Mucosa of stomach (tissue), 1 donor: ENCODE data around the gene RGMB.

Experiments used
- H3K27me3 ChIP-seq: one replicate; pipeline ENCODE4 v1.7.0; 2013; ENCODE audit warnings: mild to moderate bottlenecking, low read length; ENCODE audit not compliant: control insufficient read depth, insufficient read depth
- H3K36me3 ChIP-seq: one replicate; pipeline ENCODE4 v1.7.0; 2013; ENCODE audit warnings: low read length; ENCODE audit not compliant: control insufficient read depth, insufficient read depth
- H3K4me1 ChIP-seq: one replicate; pipeline ENCODE4 v1.7.0; 2013; ENCODE audit warnings: mild to moderate bottlenecking, low read length; ENCODE audit not compliant: control insufficient read depth, insufficient read depth
- H3K4me3 ChIP-seq: one replicate; pipeline ENCODE4 v1.7.0; 2013; ENCODE audit warnings: low read length
- H3K9ac ChIP-seq: one replicate; pipeline ENCODE4 v1.7.0; 2013; ENCODE audit warnings: mild to moderate bottlenecking, low read length, moderate library complexity
- H3K9me3 ChIP-seq: one replicate; pipeline ENCODE4 v1.7.0; 2013; ENCODE audit warnings: mild to moderate bottlenecking, low read length, moderate library complexity; ENCODE audit not compliant: control insufficient read depth
- donor health status: Pancreatic carcinoma.

The RGMB gene

DNA sequence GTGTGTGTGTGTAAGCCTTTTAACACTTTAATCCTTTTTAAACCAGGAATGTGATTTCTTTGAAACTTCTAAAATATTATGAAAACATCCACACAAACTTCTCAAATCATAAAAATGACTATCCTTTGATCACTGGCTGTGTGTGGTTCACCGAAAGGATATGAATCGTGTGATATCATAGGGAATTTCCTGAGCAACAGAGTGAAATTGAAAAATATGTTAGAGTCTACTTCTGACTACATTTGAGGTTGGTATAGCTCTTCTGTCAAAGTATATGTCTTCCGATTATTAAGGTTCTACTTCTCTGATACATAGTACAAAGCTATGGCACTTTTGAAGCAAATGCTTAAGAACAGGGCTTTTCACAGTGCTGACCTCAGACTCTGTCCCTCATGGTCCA is 40.3 kb downstream of the RGMB start:
- no peaks in the 10 kb centered on the region for H3K27me3 ChIP-seq
- no peak overlapping the region for H3K4me3 ChIP-seq
- H3K9ac ChIP-seq: no peak overlapping the region
- peaks cover 5% of the 10 kb centered on the region for H3K4me1 ChIP-seq
- H3K9me3 ChIP-seq: no peaks in the 10 kb centered on the region
- H3K36me3 ChIP-seq: no peaks in the 10 kb centered on the region

DNA sequence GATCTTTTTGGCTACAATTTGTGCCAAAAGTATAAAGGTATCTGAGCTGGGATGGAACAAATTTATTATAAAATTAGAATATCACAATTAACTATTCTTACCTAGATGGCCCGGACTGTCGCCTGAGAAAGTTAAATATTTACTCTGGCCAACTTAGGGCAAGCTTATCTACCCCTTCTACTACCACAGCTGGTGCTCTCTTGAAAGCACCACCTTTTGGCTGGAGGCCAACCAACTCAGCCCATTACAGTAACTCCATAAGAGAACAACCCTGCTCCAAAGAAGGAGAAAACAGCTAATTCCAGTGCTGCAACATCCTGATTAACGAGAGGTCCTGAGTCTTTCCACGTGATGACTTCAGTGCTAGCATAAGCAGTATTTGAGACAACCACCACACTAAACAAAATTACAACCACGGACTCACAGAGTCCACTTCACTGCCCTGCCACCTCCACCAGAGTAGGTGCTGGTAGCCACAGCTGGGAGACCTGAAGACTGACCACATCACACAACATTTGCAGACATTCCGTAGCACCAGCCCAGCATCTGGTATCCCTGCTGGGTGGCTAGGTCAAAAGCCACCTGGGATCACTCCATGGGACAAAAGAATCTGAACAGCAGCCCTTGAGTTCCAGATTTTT is 43.2 kb downstream of the RGMB start:
- Histone ChIP-seq H3K9ac (no peak overlapping the region), H3K27me3 (no peaks in the 10 kb centered on the region), H3K9me3 (no peaks in the 10 kb centered on the region), H3K4me1 (peaks cover 5% of the 10 kb centered on the region), H3K4me3 (no peak overlapping the region), H3K36me3 (no peaks in the 10 kb centered on the region)

DNA sequence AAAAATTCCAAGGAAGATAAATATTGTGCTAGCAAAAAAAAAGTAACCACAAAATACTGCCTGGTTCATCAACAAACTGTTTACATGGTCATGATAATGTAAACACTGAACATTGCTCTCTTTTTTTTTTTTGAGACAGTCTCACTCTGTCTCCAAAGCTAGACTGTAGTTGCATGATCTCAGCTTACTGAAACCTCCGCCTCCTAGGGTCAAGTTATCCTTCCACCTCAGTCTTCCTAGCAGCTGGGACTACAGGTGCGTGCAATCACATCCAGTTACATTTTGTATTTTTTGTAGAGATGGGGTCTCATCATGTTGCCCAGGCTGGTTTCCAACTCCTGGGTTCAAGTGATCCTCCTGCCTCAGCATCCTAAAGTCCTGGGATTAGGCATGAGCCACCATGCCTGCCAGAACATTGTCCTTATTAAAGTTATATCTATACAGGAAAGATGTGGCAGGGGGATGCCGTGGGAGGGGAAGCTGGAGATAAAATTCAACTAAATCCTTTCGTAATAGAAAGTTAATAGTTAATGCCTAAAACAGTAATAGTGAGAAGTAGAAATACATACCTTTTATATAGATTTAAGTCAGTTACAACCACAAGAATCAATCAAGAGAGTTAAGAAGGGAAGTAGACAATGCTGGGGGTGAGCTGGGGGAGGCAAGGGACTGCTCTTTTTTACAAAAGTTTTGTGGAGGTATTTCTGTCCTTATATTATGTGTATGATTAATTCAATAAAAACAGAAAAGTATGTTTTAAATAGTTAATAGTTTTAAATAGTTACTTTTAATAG is 52.3 kb downstream of the RGMB start:
- no peak overlapping the region for H3K9ac ChIP-seq

DNA sequence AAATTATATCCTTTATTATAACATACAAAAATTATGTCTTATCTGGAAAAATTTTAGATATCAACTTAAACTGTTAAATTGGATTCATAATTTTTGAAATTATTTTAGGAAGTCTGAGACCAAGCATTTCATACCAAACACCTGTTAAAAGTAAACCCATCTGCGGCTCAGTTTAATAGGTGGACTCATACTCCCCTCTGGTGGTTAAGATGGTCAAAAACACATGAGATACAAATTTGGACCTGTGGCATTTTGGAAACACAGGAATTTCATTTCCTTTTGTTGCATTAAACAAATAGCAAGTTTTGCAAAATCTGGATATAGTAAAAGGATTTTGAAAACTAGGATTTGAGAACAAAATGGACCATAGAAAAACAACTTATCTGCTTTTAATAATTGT is 53.7 kb downstream of the RGMB start:
- no peaks in the 10 kb centered on the region for H3K36me3 ChIP-seq
- no peak overlapping the region for H3K4me3 ChIP-seq
- no peak overlapping the region for H3K9ac ChIP-seq
- H3K27me3 ChIP-seq: no peaks in the 10 kb centered on the region
- no peaks in the 10 kb centered on the region for H3K4me1 ChIP-seq
- no peaks in the 10 kb centered on the region for H3K9me3 ChIP-seq

More for the DNA sequence above, 52.3 kb downstream of the RGMB start:
- Histone ChIP-seq H3K4me3 (no peak overlapping the region), H3K4me1 (no peaks in the 10 kb centered on the region), H3K27me3 (no peaks in the 10 kb centered on the region), H3K36me3 (no peaks in the 10 kb centered on the region), H3K9me3 (no peaks in the 10 kb centered on the region)

DNA sequence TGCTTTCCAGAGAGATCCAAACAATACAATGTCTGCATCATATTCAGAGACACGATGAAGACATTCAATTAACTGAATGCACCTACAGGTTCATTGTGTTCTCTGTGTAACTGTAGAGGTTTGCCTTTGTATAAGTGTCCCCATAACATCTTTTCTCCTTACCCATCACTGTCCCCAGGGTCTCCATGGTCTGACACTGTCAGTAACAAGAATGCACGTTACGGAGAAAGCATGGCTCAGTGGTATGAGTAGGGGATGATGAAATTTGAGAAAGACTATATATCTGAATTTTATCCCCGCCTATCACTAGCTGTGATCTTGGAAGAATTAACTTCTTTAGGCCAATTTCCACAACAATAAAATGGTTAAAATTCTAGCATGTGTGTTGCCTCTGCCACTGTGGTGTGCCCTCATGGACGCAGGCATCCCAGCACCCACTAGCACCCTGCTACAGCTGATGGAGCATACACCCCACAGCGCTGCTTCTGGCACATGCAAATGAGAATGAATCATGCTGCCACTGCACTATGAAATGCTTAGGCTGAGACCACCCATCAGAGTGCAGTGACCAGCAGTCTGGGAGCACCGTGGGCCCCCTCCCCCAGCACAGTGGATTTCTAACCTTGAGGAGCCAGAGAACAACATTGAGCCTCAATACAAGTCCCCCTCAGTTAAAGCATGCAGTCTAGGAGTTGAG is 54.3 kb downstream of the RGMB start:
- Histone ChIP-seq H3K9me3 (no peaks in the 10 kb centered on the region), H3K9ac (no peak overlapping the region), H3K4me1 (no peaks in the 10 kb centered on the region), H3K36me3 (no peaks in the 10 kb centered on the region), H3K27me3 (no peaks in the 10 kb centered on the region), H3K4me3 (no peak overlapping the region)

DNA sequence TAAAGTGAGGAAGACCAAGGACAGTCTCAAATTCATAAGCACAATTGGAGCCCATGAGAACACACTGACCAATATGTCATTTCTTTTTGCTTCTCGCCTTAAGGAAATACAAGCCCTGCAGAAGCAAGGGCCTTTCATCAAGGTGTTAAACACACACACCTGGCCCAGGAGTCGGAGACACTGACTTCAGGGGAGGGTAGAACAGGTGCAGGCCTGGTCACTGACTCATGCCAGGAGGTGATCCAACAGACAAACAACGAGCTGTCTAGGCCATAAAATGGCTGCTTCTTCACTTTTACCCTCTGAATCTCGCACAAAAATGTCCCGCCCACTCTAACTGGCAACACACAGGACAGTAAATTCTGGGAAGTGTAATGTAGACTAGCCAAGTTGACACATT is 62.7 kb downstream of the RGMB start:
- Histone ChIP-seq H3K9me3 (no peaks in the 10 kb centered on the region), H3K4me1 (no peaks in the 10 kb centered on the region), H3K9ac (no peak overlapping the region), H3K4me3 (no peak overlapping the region), H3K36me3 (no peaks in the 10 kb centered on the region), H3K27me3 (no peaks in the 10 kb centered on the region)

DNA sequence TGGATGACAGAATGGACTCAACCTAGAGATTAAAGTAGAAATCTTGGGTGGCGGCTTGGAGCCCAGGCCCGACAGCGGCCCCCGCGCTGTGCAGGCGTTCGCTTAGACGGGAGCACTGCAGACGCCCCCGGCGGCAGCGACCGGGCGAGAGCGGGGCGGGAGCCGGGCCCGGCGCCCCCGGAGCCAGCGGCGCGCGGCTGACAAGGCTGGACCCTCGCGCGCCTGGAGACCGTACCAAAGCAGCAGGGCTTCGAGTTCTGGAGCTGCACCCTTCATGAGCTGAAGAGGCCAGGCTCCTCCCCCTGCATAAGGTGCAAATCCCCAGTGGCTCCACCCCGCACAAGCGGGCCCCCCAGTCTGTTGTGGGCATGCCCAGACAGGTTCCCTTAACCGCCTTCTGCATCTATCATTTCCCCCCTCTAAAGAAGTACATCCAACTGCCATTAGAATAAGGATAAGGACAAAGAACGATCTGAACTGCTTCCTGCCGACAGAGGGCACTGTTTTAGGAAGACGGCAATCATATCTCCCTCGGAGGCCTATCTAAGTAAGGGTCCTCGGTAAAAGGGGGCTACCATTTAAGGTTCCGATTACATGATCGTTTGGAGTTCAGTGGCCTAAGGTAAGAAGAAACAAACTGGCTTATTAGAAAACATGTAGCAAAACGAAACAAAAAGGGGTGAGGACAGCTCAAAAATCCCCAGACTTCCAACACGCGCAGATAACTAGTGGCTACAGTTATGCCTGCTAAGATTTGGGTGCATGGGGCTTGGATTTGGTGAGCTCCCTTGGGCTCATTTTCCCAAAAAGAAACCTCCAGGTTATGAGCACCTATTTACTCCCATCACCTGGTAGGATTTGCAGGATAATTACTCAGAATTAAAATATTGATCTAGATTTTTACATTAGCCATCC is 66.3 kb downstream of the RGMB start:
- Histone ChIP-seq H3K27me3 (no peaks in the 10 kb centered on the region), H3K9me3 (no peaks in the 10 kb centered on the region), H3K4me1 (no peaks in the 10 kb centered on the region), H3K36me3 (no peaks in the 10 kb centered on the region), H3K4me3 (no peak overlapping the region), H3K9ac (no peak overlapping the region)

DNA sequence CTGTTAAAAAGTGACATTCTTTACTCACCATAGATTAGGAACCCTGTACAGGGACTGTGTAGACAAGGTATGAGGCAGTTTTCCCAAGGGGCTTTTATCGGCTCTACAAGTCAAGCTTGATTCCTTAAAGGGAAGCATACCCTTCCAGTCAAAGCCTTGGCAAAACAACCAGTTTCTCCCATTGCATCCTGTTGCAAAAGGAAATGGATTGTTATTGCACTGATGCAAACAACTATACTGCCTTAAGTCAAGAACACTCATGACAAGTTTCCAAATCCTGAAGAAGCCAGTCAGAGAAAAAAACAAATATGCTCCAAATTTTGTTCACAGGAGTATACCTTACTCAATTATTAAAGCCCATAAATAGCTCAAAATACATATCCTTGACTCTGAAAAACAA is 67.5 kb downstream of the RGMB start:
- Histone ChIP-seq H3K9me3 (no peaks in the 10 kb centered on the region), H3K27me3 (no peaks in the 10 kb centered on the region), H3K4me1 (no peaks in the 10 kb centered on the region), H3K4me3 (no peak overlapping the region), H3K9ac (no peak overlapping the region), H3K36me3 (no peaks in the 10 kb centered on the region)

DNA sequence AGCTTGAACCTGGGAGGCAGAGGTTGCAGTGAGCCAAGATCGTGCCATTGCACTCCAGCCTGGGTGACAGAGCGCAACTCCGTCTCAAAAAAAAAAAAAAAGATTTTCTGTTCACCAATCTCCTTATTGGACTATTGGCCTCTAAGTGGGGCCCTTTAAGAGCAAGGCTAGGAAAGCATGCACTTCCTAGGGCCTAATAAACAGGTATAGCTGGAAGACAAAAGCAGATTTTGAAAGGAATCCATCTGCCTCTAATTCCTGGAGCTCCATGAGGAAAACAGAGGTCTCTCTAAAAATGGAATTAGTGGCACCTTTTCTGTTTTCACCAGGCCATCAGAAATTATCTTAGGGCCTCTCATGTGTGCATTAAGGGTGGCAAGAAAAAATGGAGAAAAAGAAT is 70.0 kb downstream of the RGMB start:
- Histone ChIP-seq H3K9ac (no peak overlapping the region), H3K4me3 (no peak overlapping the region), H3K4me1 (no peaks in the 10 kb centered on the region), H3K9me3 (no peaks in the 10 kb centered on the region), H3K36me3 (no peaks in the 10 kb centered on the region), H3K27me3 (no peaks in the 10 kb centered on the region)

DNA sequence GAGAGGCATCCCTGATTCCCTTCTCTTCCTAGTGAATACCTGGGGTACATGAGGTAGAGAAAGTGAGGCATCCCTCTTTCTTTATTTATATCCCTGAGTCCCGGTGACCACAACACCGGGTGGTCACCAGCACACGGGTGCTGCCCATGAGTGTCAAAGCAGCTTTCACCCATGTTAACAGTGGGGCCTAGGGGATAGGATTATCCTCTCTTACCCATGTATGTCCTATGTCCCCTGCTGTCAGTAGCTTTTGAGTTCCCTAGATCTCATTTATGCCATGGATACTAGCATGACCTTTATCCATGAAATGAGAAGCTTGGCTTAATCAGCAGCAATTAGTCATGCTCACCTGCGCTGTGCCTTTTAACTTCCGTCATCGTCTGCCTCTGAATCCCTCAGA is 71.4 kb downstream of the RGMB start:
- no peaks in the 10 kb centered on the region for H3K4me1 ChIP-seq

DNA sequence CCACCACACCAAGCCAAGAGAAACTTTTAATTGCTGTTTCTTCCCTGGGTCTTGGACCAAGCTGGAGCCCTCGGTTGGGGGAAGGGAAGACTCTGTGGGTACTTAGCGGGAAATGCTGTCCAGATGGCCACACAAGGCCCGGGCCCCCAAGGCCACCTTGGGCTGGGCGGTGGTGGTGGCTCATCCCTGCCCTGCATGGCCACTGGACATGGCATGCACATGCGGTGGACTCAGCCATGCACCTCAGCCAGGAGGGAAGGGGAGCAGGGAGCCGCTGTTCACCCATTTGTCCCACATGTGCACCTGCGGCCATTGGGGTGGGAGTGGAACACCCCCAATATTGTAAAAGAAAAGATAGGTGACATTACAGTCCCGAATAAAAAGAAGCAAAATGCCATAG is 72.4 kb downstream of the RGMB start:
- H3K27me3 ChIP-seq: no peaks in the 10 kb centered on the region
- H3K4me1 ChIP-seq: no peaks in the 10 kb centered on the region
- no peaks in the 10 kb centered on the region for H3K36me3 ChIP-seq
- no peak overlapping the region for H3K4me3 ChIP-seq
- no peaks in the 10 kb centered on the region for H3K9me3 ChIP-seq
- H3K9ac ChIP-seq: no peak overlapping the region

More for the DNA sequence above, 71.4 kb downstream of the RGMB start:
- Histone ChIP-seq H3K9ac (no peak overlapping the region), H3K36me3 (no peaks in the 10 kb centered on the region), H3K4me3 (no peak overlapping the region), H3K27me3 (no peaks in the 10 kb centered on the region), H3K9me3 (no peaks in the 10 kb centered on the region)
